Measurements from ENCODE around the gene PCSK4.

PCSK4 gene

DNA sequence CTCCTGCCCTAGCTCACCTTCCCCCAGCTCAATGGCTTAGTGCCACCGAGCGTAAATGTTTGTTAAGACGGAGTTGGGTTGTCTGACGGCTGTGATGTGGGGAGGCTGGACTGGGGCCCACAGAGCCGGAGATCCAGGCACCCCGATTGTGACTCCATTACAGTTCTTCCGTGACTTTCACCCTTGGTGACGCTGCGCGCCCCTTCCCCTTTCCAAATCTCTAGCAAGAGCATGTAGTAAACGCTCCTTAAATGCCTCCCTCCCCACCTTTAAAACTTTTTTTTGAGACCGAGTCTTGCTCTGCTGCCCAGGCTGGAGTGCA is 1.7 kb upstream of the PCSK4 start:
- TF ChIP-seq, protein P1, sequence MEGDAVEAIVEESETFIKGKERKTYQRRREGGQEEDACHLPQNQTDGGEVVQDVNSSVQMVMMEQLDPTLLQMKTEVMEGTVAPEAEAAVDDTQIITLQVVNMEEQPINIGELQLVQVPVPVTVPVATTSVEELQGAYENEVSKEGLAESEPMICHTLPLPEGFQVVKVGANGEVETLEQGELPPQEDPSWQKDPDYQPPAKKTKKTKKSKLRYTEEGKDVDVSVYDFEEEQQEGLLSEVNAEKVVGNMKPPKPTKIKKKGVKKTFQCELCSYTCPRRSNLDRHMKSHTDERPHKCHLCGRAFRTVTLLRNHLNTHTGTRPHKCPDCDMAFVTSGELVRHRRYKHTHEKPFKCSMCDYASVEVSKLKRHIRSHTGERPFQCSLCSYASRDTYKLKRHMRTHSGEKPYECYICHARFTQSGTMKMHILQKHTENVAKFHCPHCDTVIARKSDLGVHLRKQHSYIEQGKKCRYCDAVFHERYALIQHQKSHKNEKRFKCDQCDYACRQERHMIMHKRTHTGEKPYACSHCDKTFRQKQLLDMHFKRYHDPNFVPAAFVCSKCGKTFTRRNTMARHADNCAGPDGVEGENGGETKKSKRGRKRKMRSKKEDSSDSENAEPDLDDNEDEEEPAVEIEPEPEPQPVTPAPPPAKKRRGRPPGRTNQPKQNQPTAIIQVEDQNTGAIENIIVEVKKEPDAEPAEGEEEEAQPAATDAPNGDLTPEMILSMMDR (IDR thresholded peaks at IDR 0.05; ENCODE audit: control insufficient read depth, insufficient read depth, low read depth, low read length, missing control alignments) = no peak
- DNase-seq (ENCODE audit: low read depth) = no peak
- H3K4me3 ChIP-seq (ENCODE audit: control insufficient read depth, low read depth, low read length) = no peak overlapping the region

DNA sequence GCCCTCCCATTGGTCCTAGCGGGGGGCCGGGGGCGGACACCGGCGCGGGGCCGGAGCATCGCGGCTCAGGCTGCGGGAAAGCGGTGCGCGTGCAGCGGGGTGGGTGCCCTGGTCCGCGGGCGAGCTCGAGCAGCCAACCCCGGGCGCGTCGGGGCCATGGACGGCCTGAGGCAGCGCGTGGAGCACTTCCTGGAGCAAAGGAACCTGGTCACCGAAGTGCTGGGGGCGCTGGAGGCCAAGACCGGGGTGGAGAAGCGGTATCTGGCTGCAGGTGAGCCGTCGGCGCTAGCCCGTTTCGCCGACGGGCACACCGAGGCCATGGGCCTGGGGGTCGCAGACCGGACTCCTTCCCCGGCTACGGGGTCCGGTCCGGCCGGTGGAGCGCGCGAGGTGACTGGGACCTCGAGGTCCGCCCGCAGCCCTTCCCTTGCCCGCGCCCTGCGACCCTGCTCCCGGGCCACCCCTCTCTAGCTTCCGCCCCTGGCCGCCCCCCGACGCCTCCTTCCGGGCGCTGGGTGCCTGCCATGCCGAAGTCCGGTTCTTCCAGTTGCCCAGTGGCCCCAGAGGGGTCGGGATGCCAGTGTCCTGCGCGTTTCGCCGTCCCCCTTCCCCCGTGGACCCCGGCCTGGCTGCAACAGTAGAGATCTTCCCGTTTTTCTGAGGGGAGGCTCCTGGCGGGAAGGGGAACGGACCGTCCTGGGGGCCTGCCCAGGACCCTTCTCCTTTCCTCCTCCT is 1.1 kb upstream of the PCSK4 start, which contains the start of gene REEP6:
TSS of gene REEP6 (plus strand) at position 68 of the 735 bp plus-strand sequence. CDS start at position 157, 89 bp downstream.
- no peak for DNase-seq (ENCODE audit: low read depth)
- peak within 1 kb of the TSS; percentile 53 for H3K4me3 ChIP-seq (ENCODE audit: control insufficient read depth, low read depth, low read length)
- TF ChIP-seq, protein P1 (IDR thresholded peaks at IDR 0.05; ENCODE audit: control insufficient read depth, insufficient read depth, low read depth, low read length, missing control alignments) = no peak

- TF ChIP-seq, protein P1 (IDR thresholded peaks at IDR 0.05; ENCODE audit: control insufficient read depth, insufficient read depth, low read depth, low read length, missing control alignments) = no peak
- no peak for DNase-seq (ENCODE audit: low read depth)
- H3K4me3 ChIP-seq (ENCODE audit: control insufficient read depth, low read depth, low read length) = peak overlapping the region; percentile 53
Observed at GRCh38 chr19:1489463-1490310, 463 bp downstream of the PCSK4 start.

GRCh38 chr19:1488282-1488601 is 1.9 kb downstream of the PCSK4 start:
- H3K4me3 ChIP-seq (ENCODE audit: control insufficient read depth, low read depth, low read length) = no peak overlapping the region
- DNase-seq (ENCODE audit: low read depth) = no peak
- TF ChIP-seq, protein P1 (IDR thresholded peaks at IDR 0.05; ENCODE audit: control insufficient read depth, insufficient read depth, low read depth, low read length, missing control alignments) = no peak

DNA sequence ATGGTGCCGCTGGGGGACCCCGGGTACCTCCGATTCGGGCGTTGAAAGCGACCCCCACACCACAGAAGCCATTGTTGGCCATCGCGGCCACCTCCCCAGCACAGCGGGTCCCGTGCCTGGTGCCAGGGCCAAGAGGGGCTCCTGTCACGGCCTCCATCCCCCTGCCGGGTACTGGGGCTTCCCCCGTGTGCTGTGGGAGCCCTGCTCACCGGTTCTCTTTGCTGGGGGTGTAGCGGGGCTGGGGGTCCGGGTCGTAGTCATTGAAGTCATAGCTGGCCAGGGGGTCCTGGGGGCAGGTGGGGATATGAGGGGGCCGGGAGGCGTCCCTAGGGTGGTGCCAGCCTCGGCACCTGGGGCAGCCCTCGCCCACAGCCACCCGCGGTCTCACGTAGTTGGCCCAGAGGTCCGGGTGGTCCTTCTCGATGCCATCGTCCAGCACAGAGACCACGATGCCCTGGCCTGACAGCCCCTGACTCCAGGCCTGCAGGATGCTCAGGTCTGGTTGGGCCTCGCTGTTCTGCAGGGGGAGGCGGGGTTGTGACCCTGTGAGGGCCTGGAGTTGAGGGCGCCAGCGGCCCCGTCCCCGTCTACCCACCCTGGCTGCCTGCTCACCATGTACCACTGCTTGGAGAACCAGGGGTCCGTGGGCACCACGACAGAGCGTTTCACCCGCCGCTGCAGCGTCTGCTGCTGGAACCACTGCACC is 2.4 kb downstream of the PCSK4 start:
- TF ChIP-seq, protein P1 (IDR thresholded peaks at IDR 0.05; ENCODE audit: control insufficient read depth, insufficient read depth, low read depth, low read length, missing control alignments) = no peak
- DNase-seq (ENCODE audit: low read depth) = no peak
- H3K4me3 ChIP-seq (ENCODE audit: control insufficient read depth, low read depth, low read length) = no peak overlapping the region

DNA sequence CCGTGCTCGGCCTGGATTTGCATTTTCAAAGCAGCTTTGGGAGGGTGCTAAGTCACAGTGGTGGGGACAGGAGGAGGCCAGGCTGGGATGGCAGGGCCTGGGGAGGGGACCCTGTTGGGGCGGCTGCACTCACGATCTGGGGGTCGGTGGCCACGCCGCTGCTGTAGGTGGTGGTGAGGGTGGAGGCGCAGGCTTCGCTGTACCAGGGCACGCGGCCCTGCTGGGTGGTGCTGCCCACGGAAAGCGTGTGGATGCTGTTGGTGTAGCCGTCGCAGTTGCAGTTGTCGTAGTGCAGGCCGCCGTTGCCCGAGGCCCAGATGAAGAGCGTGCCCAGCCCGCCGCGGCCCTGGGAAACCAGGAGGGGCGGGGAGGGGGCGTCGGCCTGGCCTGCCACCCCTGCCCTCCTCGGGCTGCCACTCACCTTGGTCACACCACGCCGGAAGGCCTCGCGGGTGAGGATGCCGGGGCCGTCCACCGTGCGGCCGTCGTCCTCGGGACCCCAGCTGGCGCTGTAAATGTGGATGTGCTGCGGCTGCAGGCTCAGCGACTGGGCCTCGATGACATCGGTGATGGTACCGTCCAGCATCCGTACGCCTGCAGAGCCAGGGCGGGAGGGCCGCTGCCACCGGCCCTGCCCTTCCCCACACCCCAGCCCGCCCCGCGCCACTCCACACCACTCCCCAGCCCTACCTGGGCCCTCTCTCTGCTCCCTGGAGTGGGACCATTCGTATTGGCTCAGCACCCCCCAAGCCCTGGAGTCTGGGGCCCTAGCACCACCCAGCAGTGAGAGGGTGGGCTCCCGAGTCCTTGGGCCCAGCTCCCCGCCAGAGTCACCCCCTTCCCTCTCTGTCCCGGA is 3.2 kb downstream of the PCSK4 start:
- no peak for DNase-seq (ENCODE audit: low read depth)
- TF ChIP-seq, protein P1 (IDR thresholded peaks at IDR 0.05; ENCODE audit: control insufficient read depth, insufficient read depth, low read depth, low read length, missing control alignments) = no peak
- H3K4me3 ChIP-seq (ENCODE audit: control insufficient read depth, low read depth, low read length) = no peak overlapping the region

Data from AG09309 (cell line).